Measurements from ENCODE around the gene ZSCAN1. TPM values are rescaled to one million over a fixed set of nuclear protein-coding genes. Genes with fewer than 3 reads are reported as not detected.
"Not testable (repeated sequence)": the region's sequence is repeated elsewhere in the genome, so short reads cannot be mapped to it uniquely, and the experiment has no call there.

ZSCAN1 gene
- total RNA-seq, 4 donors from 2014 or later, result not detected

DNA sequence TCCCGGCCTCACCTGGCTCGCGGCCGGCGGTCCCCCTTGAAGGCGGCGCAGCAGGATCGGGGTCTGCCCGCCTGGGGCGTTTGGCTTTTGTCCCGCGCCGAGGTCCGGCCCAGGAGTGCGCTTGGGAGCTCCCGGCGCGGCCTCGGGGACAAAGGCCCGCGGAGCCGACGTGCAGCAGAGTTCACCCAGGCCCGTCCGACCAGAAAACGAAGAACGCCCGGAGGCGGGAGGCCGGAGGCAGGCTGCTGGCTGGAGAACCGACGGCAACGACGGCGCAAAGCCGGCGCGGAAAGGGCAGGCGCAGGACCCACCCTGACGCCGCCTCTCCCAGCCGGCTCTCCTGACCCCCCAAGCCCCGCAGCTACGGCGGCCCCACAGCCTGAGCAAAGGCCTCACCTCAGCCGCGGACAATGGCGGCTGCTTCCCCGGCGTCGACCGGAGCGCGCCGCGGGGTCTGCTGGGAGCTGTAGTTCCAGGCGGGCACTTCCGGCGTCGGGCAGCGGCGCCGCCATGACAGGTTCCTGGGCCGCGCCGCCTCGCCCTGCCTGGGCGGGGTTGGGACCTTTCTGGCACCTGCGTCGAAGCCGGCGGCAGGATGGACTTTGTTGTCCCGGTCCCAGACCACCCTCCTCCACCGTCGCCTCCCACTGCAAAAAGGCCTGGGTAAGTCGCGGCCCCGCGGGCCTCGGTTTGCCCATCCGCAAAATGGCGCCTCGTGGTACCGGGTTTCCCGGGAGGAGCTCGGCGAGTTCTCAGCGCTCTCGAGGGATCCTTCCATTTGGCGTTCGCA lies 31.2 kb upstream of the ZSCAN1 start, which contains the start of gene ZNF606:
Gene ZNF606, minus strand, starts transcription at position 437 of the 790 bp plus-strand sequence. CDS start 1,501 bp downstream, outside the sequence.
- ATAC-seq, result peak; percentile 98
- TF ChIP-seq, protein P1, sequence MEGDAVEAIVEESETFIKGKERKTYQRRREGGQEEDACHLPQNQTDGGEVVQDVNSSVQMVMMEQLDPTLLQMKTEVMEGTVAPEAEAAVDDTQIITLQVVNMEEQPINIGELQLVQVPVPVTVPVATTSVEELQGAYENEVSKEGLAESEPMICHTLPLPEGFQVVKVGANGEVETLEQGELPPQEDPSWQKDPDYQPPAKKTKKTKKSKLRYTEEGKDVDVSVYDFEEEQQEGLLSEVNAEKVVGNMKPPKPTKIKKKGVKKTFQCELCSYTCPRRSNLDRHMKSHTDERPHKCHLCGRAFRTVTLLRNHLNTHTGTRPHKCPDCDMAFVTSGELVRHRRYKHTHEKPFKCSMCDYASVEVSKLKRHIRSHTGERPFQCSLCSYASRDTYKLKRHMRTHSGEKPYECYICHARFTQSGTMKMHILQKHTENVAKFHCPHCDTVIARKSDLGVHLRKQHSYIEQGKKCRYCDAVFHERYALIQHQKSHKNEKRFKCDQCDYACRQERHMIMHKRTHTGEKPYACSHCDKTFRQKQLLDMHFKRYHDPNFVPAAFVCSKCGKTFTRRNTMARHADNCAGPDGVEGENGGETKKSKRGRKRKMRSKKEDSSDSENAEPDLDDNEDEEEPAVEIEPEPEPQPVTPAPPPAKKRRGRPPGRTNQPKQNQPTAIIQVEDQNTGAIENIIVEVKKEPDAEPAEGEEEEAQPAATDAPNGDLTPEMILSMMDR (IDR thresholded peaks at IDR 0.05), result peak in 1 of 4 experiments; percentile 6
- TF ChIP-seq POLR2AphosphoS5 (IDR thresholded peaks at IDR 0.05) (peak; percentile 85), EP300 (IDR thresholded peaks at IDR 0.05) (no peak), POLR2A (IDR thresholded peaks at IDR 0.05) (peak; percentile 67 to 69)
- WGBS, 2 donors (ENCODE audit: low coverage in 1 of 2), result 0% methylated on average over 5 of the region's 91 CpGs; no CpG with 5 or more reads in 1 of the 2 donors
- Histone ChIP-seq H3K36me3 (peaks cover 0 to 70% of the 10 kb centered on the region in 2 donors), H3K9me3 (peaks cover 0 to 65% (median 0%) of the 10 kb centered on the region in 3 donors), H3K27me3 (no peaks in the 10 kb centered on the region), H3K27ac (peak within 1 kb of the TSS; percentile 68 to 96 (median 94)), H3K4me3 (peak within 1 kb of the TSS; percentile 67 to 96), H3K4me1 (peaks cover 0 to 39% (median 0%) of the 10 kb centered on the region in 3 donors)

DNA sequence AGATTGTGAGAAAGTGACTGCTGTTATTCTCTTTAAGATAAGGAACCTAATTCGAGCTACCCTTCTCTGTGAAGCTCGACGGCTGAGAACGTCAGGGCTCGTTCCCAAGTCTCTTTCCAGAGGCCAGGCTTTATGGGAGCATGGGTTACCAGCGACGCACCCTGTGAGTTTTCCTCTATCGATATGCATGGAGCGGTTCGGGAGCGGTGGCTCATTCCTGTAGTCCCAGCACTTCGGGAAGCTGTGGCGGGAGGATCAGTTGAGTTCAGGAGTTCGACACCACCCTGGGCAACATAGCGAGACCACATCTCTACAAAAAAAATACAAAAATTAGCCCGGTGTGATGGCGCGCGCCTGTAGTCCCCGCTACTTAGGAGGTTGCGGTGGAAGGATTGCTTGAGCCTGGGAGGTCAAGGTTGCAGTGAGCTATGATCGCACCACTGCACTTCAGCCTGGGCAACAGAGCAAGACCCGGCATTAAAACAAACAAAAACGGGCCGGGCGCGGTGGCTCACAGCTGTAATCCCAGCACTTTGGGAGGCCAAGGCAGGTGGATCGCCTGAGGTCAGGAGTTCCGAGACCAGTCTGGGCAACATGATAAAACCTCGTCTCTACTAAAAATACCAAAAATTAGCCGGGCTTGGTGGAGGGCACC lies 30.5 kb upstream of the ZSCAN1 start:
- WGBS, 2 donors (ENCODE audit: low coverage in 1 of 2), result 20% methylated on average over 17 of the region's 31 CpGs; no CpG with 5 or more reads in 1 of the 2 donors
- peaks cover 0 to 39% (median 0%) of the 10 kb centered on the region in 3 donors for H3K4me1 ChIP-seq
- peaks cover 0 to 63% of the 10 kb centered on the region in 2 donors for H3K36me3 ChIP-seq
- H3K27me3 ChIP-seq, result no peaks in the 10 kb centered on the region
- H3K9me3 ChIP-seq, result peaks cover 0 to 66% (median 0%) of the 10 kb centered on the region in 3 donors
- H3K27ac ChIP-seq, result peak overlapping the region in 3 of 4 donors; percentile 92 to 96 (median 95)
- no peak for TF ChIP-seq POLR2A (IDR thresholded peaks at IDR 0.05)
- peak overlapping the region; percentile 67 to 96 for H3K4me3 ChIP-seq
- ATAC-seq, result no peak

GRCh38 chr19:58007285-58007684 lies 26.5 kb upstream of the ZSCAN1 start:
- peaks cover 0 to 37% of the 10 kb centered on the region in 2 donors for H3K36me3 ChIP-seq
- TF ChIP-seq EP300 (IDR thresholded peaks at IDR 0.05), result no peak
- TF ChIP-seq POLR2A (IDR thresholded peaks at IDR 0.05), result no peak
- no peak for TF ChIP-seq POLR2AphosphoS5 (IDR thresholded peaks at IDR 0.05)
- TF ChIP-seq, protein P1 (IDR thresholded peaks at IDR 0.05), result no peak
- H3K27ac ChIP-seq, result no peak overlapping the region
- peaks cover 0 to 80% (median 0%) of the 10 kb centered on the region in 3 donors for H3K9me3 ChIP-seq
- H3K4me1 ChIP-seq, result peaks cover 0 to 43% (median 0%) of the 10 kb centered on the region in 3 donors
- ATAC-seq, result no peak
- WGBS, 2 donors (ENCODE audit: low coverage in 1 of 2), result no CpG with 5 or more reads among the region's 1 CpG
- H3K27me3 ChIP-seq, result no peaks in the 10 kb centered on the region
- no peak overlapping the region for H3K4me3 ChIP-seq

- peaks cover 0 to 37% of the 10 kb centered on the region in 2 donors for H3K36me3 ChIP-seq
- peak overlapping the region in 1 of 2 donors; percentile 59 for H3K4me3 ChIP-seq
- peaks cover 0 to 34% (median 0%) of the 10 kb centered on the region in 3 donors for H3K4me1 ChIP-seq
- WGBS, 2 donors (ENCODE audit: low coverage in 1 of 2), result 40 to 60% methylated on average over 2 to 10 of the region's 10 CpGs
- not testable (repeated sequence) for H3K27me3 ChIP-seq, ATAC-seq
- H3K9me3 ChIP-seq, result peaks cover 0 to 84% (median 0%) of the 10 kb centered on the region in 3 donors
- peak overlapping the region in 1 of 4 donors; percentile 91 for H3K27ac ChIP-seq
Measured at GRCh38 chr19:58008877-58009276, 24.9 kb upstream of the ZSCAN1 start.

DNA sequence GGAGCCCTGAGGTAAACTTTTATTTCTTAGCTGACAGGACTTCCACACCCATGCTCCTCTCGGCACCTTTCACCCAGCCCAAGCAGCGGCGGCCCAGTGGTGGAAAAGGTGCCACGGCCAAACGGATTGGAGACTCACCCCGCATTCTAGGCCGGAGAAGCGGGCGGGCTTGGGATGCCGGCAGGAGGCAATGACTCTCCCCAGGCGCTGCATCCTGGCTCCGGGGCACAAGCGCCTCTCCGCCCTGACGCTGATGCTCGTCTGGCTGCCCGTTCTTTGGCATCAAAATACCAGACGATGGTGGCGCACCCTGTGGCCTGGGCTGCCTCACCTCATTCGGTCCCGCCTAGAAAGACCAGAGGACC lies 24.5 kb upstream of the ZSCAN1 start:
- Histone ChIP-seq H3K4me1 (peaks cover 0 to 30% (median 0%) of the 10 kb centered on the region in 3 donors), H3K4me3 (peak overlapping the region in 1 of 2 donors; percentile 59), H3K27me3 (no peaks in the 10 kb centered on the region), H3K9me3 (peaks cover 0 to 80% (median 0%) of the 10 kb centered on the region in 3 donors), H3K27ac (peak overlapping the region in 2 of 4 donors; percentile 81 to 91), H3K36me3 (peaks cover 0 to 34% of the 10 kb centered on the region in 2 donors)
- peak; percentile 17 for ATAC-seq
- TF ChIP-seq POLR2AphosphoS5 (IDR thresholded peaks at IDR 0.05) (no peak), EP300 (IDR thresholded peaks at IDR 0.05) (no peak), POLR2A (IDR thresholded peaks at IDR 0.05) (no peak)
- TF ChIP-seq, protein P1 (IDR thresholded peaks at IDR 0.05), result no peak
- 0% methylated on average over 2 of the region's 21 CpGs; no CpG with 5 or more reads in 1 of the 2 donors for WGBS, 2 donors (ENCODE audit: low coverage in 1 of 2)
